GM06990 (cell line): ENCODE results near the gene PHTF1.

Experiments
- DNase-seq: peaks from one replicate; pipeline ENCODE4 v3.0.0-alpha.2; 2011; ENCODE audit not compliant: insufficient read length; ENCODE audit errors: extremely low read depth
- H3K27me3 ChIP-seq: replicated peaks from 2 replicates; pipeline ENCODE4 v1.6.0; 2011; ENCODE audit warnings: low read length; ENCODE audit not compliant: control insufficient read depth, insufficient read depth
- H3K36me3 ChIP-seq: 2 replicates; pipeline ENCODE4 v1.5.1; 2011; ENCODE audit warnings: low read length; ENCODE audit not compliant: control insufficient read depth, insufficient read depth
- H3K4me3 ChIP-seq: replicated peaks from 2 replicates; pipeline ENCODE4 v1.5.1; 2011; ENCODE audit warnings: low read depth, mild to moderate bottlenecking, control low read depth, low read length
- CTCF ChIP-seq: IDR thresholded peaks from 2 replicates; pipeline ENCODE4 v1.5.1; 2011; ENCODE audit warnings: low read length, control low read depth, mild to moderate bottlenecking, inconsistent platforms; ENCODE audit not compliant: insufficient read depth, poor library complexity, severe bottlenecking

The PHTF1 gene

GRCh38 chr1:113792471-113792870 lies 33.2 kb upstream of the PHTF1 start:
- no peak for DNase-seq
- Histone ChIP-seq H3K36me3 (no peaks in the 10 kb centered on the region; the same call in none of the 2 replicates), H3K4me3 (no peak overlapping the region), H3K27me3 (no peaks in the 10 kb centered on the region)
- no peak for TF ChIP-seq CTCF

DNA sequence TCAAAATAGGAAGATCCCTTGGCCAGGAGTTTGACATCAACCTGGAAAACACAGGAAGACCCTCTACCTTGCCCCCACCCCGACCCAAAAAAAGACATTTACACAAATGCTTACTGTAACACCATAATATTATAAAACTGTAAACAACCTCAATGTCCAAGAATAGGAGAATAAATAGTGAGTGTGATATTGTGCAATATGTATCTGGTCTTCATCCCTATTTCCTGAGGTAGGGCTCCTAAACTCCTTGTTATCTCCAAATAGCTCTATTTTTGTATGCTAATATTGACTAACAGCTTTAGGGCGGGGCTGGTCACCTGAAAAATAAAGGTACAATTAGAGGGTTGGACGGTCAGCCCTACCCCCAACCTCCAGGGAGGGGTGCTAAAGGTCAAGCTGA lies 29.5 kb upstream of the PHTF1 start:
- Histone ChIP-seq H3K27me3 (no peaks in the 10 kb centered on the region), H3K4me3 (no peak overlapping the region), H3K36me3 (no peaks in the 10 kb centered on the region; the same call in none of the 2 replicates)
- DNase-seq: no peak
- TF ChIP-seq CTCF: no peak

DNA sequence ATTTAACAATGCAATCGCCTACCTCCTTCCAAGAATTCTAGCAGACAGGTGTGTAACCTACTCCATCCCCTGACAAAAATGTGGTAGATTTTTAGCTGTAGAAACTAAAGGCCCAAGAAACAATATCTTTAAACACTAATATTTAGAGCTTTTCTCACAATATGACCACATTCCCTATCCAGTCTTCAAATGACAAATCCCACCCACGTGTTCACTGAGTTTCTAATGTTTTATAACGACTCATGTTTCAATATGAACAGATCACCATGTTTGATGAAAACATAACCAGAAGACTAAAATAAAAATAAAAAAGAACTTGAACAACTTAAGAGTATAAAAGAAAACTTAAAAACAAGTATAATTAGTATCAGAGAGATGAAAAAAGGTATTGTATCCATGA lies 28.4 kb upstream of the PHTF1 start:
- Histone ChIP-seq H3K4me3 (no peak overlapping the region), H3K27me3 (no peaks in the 10 kb centered on the region), H3K36me3 (no peaks in the 10 kb centered on the region; the same call in none of the 2 replicates)
- no peak for TF ChIP-seq CTCF
- no peak for DNase-seq

- TF ChIP-seq CTCF: no peak
- H3K36me3 ChIP-seq: no peaks in the 10 kb centered on the region; the same call in none of the 2 replicates
- no peaks in the 10 kb centered on the region for H3K27me3 ChIP-seq
- DNase-seq: no peak
- H3K4me3 ChIP-seq: no peak overlapping the region
Observed at GRCh38 chr1:113786069-113786468, 26.8 kb upstream of the PHTF1 start.

DNA sequence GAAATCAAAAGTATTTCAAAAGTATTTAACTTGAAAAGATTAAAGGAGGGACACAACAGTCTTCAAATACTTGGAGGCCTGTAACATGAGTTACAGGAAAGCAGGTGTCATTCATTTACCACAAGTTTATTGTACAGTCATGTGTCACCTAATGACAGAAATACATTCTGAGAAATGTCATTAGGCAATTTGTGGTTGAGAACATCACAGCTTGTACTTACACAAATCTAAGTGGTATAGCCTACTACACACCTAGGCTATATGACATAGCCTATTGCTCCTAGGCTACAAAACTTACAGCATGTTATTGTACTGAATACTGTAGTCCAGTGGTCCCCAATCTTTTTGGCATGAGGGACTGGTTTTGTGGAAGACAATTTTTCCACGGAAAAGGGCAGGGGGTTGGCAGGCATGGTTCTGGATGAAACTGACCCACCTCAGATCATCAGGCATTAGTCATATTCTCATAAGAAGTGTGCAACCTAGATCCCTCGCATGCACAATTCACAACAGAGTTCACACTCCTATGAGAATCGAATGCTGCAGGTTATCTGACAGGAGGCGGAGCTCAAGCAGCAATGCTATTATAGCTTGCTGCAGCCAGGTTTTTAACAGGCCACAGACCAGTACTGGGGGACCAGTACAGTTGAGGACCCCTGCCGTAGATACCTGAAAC lies 25.0 kb upstream of the PHTF1 start:
- no peaks in the 10 kb centered on the region for H3K27me3 ChIP-seq
- no peaks in the 10 kb centered on the region; the same call in 1 of the 2 replicates for H3K36me3 ChIP-seq
- no peak overlapping the region for H3K4me3 ChIP-seq
- TF ChIP-seq CTCF: no peak
- peak; percentile 76 for DNase-seq
